GM12878 (cell line): Measurements from ENCODE around the gene ZNF653. TPM values are rescaled to one million over a fixed set of nuclear protein-coding genes. Genes with fewer than 3 reads are reported as not detected.

Experiments used
- ATAC-seq: fragments of 200-7000 bp; cut with Tn5 transposase; 3 replicates; pipeline ENCODE4 v1.9.1; 2020; ENCODE audit warnings: mild to moderate bottlenecking, moderate library complexity
- BruUV-seq: library from RNA; stranded (reverse); fragments of 400-500 nt; replicated peaks from 2 replicates; lab custom pipeline; 2021; lab: Mats Ljungman, UMichigan
- CTCF ChIA-PET: fragments of 300-600 bp; sonication (Branson Sonifier 250); formaldehyde crosslinking; extraction: SDS; loops from one replicate; lab custom pipeline; 2021; ENCODE audit warnings: inconsistent platforms; lab: Yijun Ruan, JAX
- POLR2A ChIA-PET: fragments of 350-600 bp; formaldehyde crosslinking; extraction: SDS; loops from one replicate; lab custom pipeline; 2021; ENCODE audit warnings: inconsistent platforms; lab: Charles Lee
- RAD21 ChIA-PET: fragments of 300-600 bp; sonication (Branson Sonifier 250); formaldehyde crosslinking; loops from one replicate; lab custom pipeline; 2023; ENCODE audit warnings: antibody characterized with exemption; ENCODE audit not compliant: unreplicated experiment; lab: Charles Lee
- SMC1A ChIA-PET: fragments of 300-600 bp; sonication (Branson Sonifier 250); formaldehyde crosslinking; loops from one replicate; lab custom pipeline; 2023; ENCODE audit not compliant: unreplicated experiment, uncharacterized antibody; lab: Charles Lee
- DNase-seq: peaks from one replicate; pipeline ENCODE4 v3.0.0-alpha.2; 2011; ENCODE audit warnings: low read depth, low spot score
- FAIRE-seq: peaks from 3 replicates; lab custom pipeline; 2011; peaks lifted over from hg19 to GRCh38; lab: Jason Lieb, UNC
- H2AFZ ChIP-seq: 2 replicates; pipeline ENCODE4 v1.6.0; 2011; ENCODE audit warnings: low read depth, low read length, control low read depth; ENCODE audit not compliant: control insufficient read depth
- H3K27ac ChIP-seq: 2 replicates; pipeline ENCODE4 v1.5.1; 2011; ENCODE audit warnings: control low read depth; ENCODE audit not compliant: control insufficient read depth, insufficient read depth
- H3K27me3 ChIP-seq, 2 experiments: replicated peaks in 1 of 2; 2 replicates each; pipeline versions ENCODE4 v1.6.0 to v1.6.1; 2011; ENCODE audit warnings: low read length in 1 of 2; ENCODE audit not compliant: control insufficient read depth in 2 of 2, insufficient read depth in 2 of 2
- H3K36me3 ChIP-seq, 2 experiments: 2 replicates each; pipeline ENCODE4 v1.5.1; 2011; ENCODE audit warnings: low read length in 1 of 2; ENCODE audit not compliant: control insufficient read depth in 2 of 2, insufficient read depth in 2 of 2
- H3K4me1 ChIP-seq: 2 replicates; pipeline ENCODE4 v1.6.1; 2011; ENCODE audit warnings: mild to moderate bottlenecking, low read length, moderate library complexity, mixed read lengths; ENCODE audit not compliant: control insufficient read depth, insufficient read depth
- H3K4me2 ChIP-seq: 2 replicates; pipeline ENCODE4 v1.6.0; 2011; ENCODE audit warnings: control low read depth; ENCODE audit not compliant: control insufficient read depth, insufficient read depth
- H3K4me3 ChIP-seq: fragments of 200-600 bp; sonication (generic); 2 replicates; pipeline ENCODE4 v1.5.1; 2016
- H3K79me2 ChIP-seq: 2 replicates; pipeline ENCODE4 v1.6.0; 2011; ENCODE audit warnings: low read length; ENCODE audit not compliant: control insufficient read depth, insufficient read depth
- H3K9ac ChIP-seq: 2 replicates; pipeline ENCODE4 v1.8.0; 2011; ENCODE audit warnings: low read length, control low read depth, mixed read lengths; ENCODE audit not compliant: control insufficient read depth, insufficient read depth
- H3K9me3 ChIP-seq: replicated peaks from 3 replicates; pipeline ENCODE4 v1.5.1; 2011; ENCODE audit warnings: mild to moderate bottlenecking, low read length; ENCODE audit not compliant: control insufficient read depth, insufficient read depth
- H4K20me1 ChIP-seq: 2 replicates; pipeline ENCODE4 v1.6.0; 2011; ENCODE audit not compliant: control insufficient read depth, insufficient read depth
- BCLAF1 ChIP-seq: fragments of 450-650 bp; IDR thresholded peaks from 2 replicates; pipeline ENCODE4 v1.6.1; 2017; ENCODE audit warnings: antibody characterized with exemption, mild to moderate bottlenecking, moderate library complexity
- CREM ChIP-seq: IDR thresholded peaks from 2 replicates; pipeline ENCODE4 v1.6.1; 2014; ENCODE audit warnings: antibody characterized with exemption, low read depth
- GATAD2B ChIP-seq: fragments of 450-650 bp; conservative IDR thresholded peaks from 2 replicates; pipeline ENCODE4 v1.6.1; 2017; ENCODE audit warnings: low read depth, mild to moderate bottlenecking, moderate library complexity
- IKZF1 ChIP-seq: fragments of 450-650 bp; conservative IDR thresholded peaks from 2 replicates; pipeline ENCODE4 v1.6.1; 2017; ENCODE audit warnings: antibody characterized with exemption, mild to moderate bottlenecking
- IRF3 ChIP-seq: fragments of 450-650 bp; IDR thresholded peaks from 2 replicates; pipeline ENCODE4 v1.6.1; 2014; ENCODE audit warnings: mild to moderate bottlenecking
- IRF4 ChIP-seq: IDR thresholded peaks from 2 replicates; pipeline ENCODE4 v1.6.1; 2011; ENCODE audit warnings: low read depth, low read length
- KAT2A ChIP-seq: conservative IDR thresholded peaks from 2 replicates; pipeline ENCODE4 v1.6.1; 2011; ENCODE audit warnings: low read depth, low read length; ENCODE audit not compliant: control insufficient read depth
- PRDM15 ChIP-seq: fragments of 450-650 bp; formaldehyde crosslinking; IDR thresholded peaks from 2 replicates; pipeline ENCODE4 v1.4.0; 2020; ENCODE audit warnings: mild to moderate bottlenecking, moderate library complexity
- TBL1XR1 ChIP-seq: IDR thresholded peaks from 2 replicates; pipeline ENCODE4 v1.6.1; 2012; ENCODE audit warnings: low read depth, low read length, improper control_type of control experiment
- WGBS: methylation state at CpG from one replicate; pipeline ENCODE4 v1.1.6; 2016; ENCODE audit warnings: low lambda C conversion rate; ENCODE audit not compliant: insufficient replicate concordance, insufficient coverage; ENCODE audit errors: missing lambda C conversion rate; 5-methylcytosine and 5-hydroxymethylcytosine counted together
- in situ Hi-C: fragments of 300-500 bp; cut with MboI; formaldehyde crosslinking; loops from 9 replicates; pipeline ENCODE4 v1.14.3; 2018; ENCODE audit warnings: mixed read lengths
- intact Hi-C: fragments of 100-400 bp; cut with micrococcal nuclease; formaldehyde crosslinking; loops from one replicate; pipeline ENCODE4 v1.14.2; 2022; ENCODE audit not compliant: unreplicated experiment
- polyA plus RNA-seq, 11 experiments: library from polyadenylated mRNA; depleted of rRNA in 4 of 11; unstranded in 6 of 11; stranded (reverse) in 5 of 11; fragments of >200 nt; fragmentation: Nextera tagmentation in 4 of 11; fragmentation: Illumina TruSeq in 1 of 11; extraction: Ambion mirVana in 4 of 11; extraction: Trizol in 1 of 11; gene quantifications; 1 replicate in 1 of 11; 2 replicates in 10 of 11; pipeline versions ENCODE4 v1.2.1 to v1.2.3, GENCODE V29; 2011 to 2016; ENCODE audit warnings: inconsistent platforms in 2 of 11, missing spikeins in 2 of 11, low read depth in 1 of 11
- total RNA-seq, 4 experiments: library from RNA; depleted of rRNA in 3 of 4; stranded (reverse); fragments of >200 nt in 3 of 4; fragmentation: Illumina TruSeq in 1 of 4; extraction: Trizol in 1 of 4; gene quantifications; 2 replicates each; pipeline versions ENCODE4 v1.2.1 to v1.2.3, GENCODE V29; 2013 to 2021

The ZNF653 gene
- total and polyA plus RNA-seq, 10 of the 15 experiments (the other 5 are each of a cell fraction or from before 2014, with no cell fraction given): 2.2 to 13.2 (median 6.7) TPM; not detected in 2

- no peaks in the 10 kb centered on the region for H3K9me3 ChIP-seq
- H3K27ac ChIP-seq: no peak overlapping the region
- POLR2A ChIA-PET: no interaction called here
- RAD21 ChIA-PET: no interaction called here
- H3K36me3 ChIP-seq: no peaks in the 10 kb centered on the region
- DNase-seq (no peak), ATAC-seq (no peak), FAIRE-seq (no peak)
- BruUV-seq: no TSS peak
- SMC1A ChIA-PET: no interaction called here
- H3K79me2 ChIP-seq: no peaks in the 10 kb centered on the region
- no peaks in the 10 kb centered on the region for H3K27me3 ChIP-seq
- no peak overlapping the region for H3K9ac ChIP-seq
- TF ChIP-seq GATAD2B (no peak), IKZF1 (no peak), KAT2A (no peak), TBL1XR1 (no peak), BCLAF1 (no peak), IRF4 (no peak), PRDM15 (CRISPR knock-in tag) (no peak), CREM (no peak), IRF3 (no peak)
- intact Hi-C loops (no loop called here), in situ Hi-C loops (no loop called here)
- H4K20me1 ChIP-seq: no peaks in the 10 kb centered on the region
- no peak overlapping the region for H3K4me3 ChIP-seq
- WGBS: 30% methylated on average over 5 of the region's 8 CpGs
- CTCF ChIA-PET: no interaction called here
- H2AFZ ChIP-seq: no peak overlapping the region
- H3K4me2 ChIP-seq: no peak overlapping the region
- H3K4me1 ChIP-seq: no peaks in the 10 kb centered on the region; the same call in 1 of the 2 replicates
Observed at GRCh38 chr19:11465600-11465999, 40.0 kb downstream of the ZNF653 start.
